ENCODE data around the gene RNPS1.
"Not testable (repeated sequence)": the region's sequence is repeated elsewhere in the genome, so short reads cannot be mapped to it uniquely, and the experiment has no call there.

GRCh38 chr16:2240331-2240730 lies 27.6 kb downstream of the RNPS1 start:
- not testable (repeated sequence) for TF ChIP-seq POLR2A (IDR thresholded peaks at IDR 0.05; ENCODE audit: extremely low read depth, insufficient read length); CTCF (IDR thresholded peaks at IDR 0.05; ENCODE audit: low read depth, low read length); MAX (IDR thresholded peaks at IDR 0.05; ENCODE audit: low read depth, low read length)

All from NB4 (cell line).